Measurements from ENCODE around the gene NDUFA8.

GRCh38 chr9:122144836-122145591, 14.6 kb downstream of the NDUFA8 start:
- no peak for TF ChIP-seq POLR2AphosphoS5 (IDR thresholded peaks at IDR 0.05)
- TF ChIP-seq CTCF (IDR thresholded peaks at IDR 0.05 in 8 of 11, conservative IDR thresholded peaks at IDR 0.05 in 3 of 11) = peak in 2 of 11 experiments; percentile 12 to 24
- no peak for TF ChIP-seq POLR2A (IDR thresholded peaks at IDR 0.05)
